GM19240 (cell line): ENCODE results near the gene MAST2.
"Not testable (repeated sequence)": the region's sequence is repeated elsewhere in the genome, so short reads cannot be mapped to it uniquely, and the experiment has no call there.

ENCODE experiments used
- DNase-seq: peaks from one replicate; pipeline ENCODE4 v3.0.0; 2011; ENCODE audit warnings: low spot score; ENCODE audit not compliant: insufficient read length

MAST2 gene

GRCh38 chr1:45857101-45857700 is 53.8 kb downstream of the MAST2 start:
- DNase-seq = no peak

- DNase-seq = not testable (repeated sequence)
Measured at GRCh38 chr1:45857755-45858492, 54.5 kb downstream of the MAST2 start.

GRCh38 chr1:45859221-45859620 is 55.8 kb downstream of the MAST2 start:
- DNase-seq = no peak

- no peak for DNase-seq
Measured at GRCh38 chr1:45862008-45862407, 58.6 kb downstream of the MAST2 start.

- no peak for DNase-seq
Measured at GRCh38 chr1:45863218-45863617, 59.8 kb downstream of the MAST2 start.

GRCh38 chr1:45864167-45865106 is 61.0 kb downstream of the MAST2 start:
- DNase-seq = no peak

GRCh38 chr1:45867697-45868348 is 64.4 kb downstream of the MAST2 start:
- DNase-seq = no peak

- no peak for DNase-seq
Measured at GRCh38 chr1:45868861-45869260, 65.4 kb downstream of the MAST2 start.

GRCh38 chr1:45870500-45870899 is 67.1 kb downstream of the MAST2 start:
- DNase-seq = no peak

GRCh38 chr1:45872173-45872801 is 68.9 kb downstream of the MAST2 start:
- DNase-seq = not testable (repeated sequence)

GRCh38 chr1:45876000-45876617 is 72.7 kb downstream of the MAST2 start:
- DNase-seq = no peak

GRCh38 chr1:45877264-45877663 is 73.9 kb downstream of the MAST2 start:
- no peak for DNase-seq

- DNase-seq = no peak
Measured at GRCh38 chr1:45879885-45880598, 76.6 kb downstream of the MAST2 start.

- no peak for DNase-seq
Measured at GRCh38 chr1:45880930-45881329, 77.5 kb downstream of the MAST2 start.

GRCh38 chr1:45883658-45884057 is 80.2 kb downstream of the MAST2 start:
- DNase-seq = no peak

- no peak for DNase-seq
Measured at GRCh38 chr1:45884700-45885099, 81.3 kb downstream of the MAST2 start.

- DNase-seq = no peak
Measured at GRCh38 chr1:45886229-45886628, 82.8 kb downstream of the MAST2 start.

- no peak for DNase-seq
Measured at GRCh38 chr1:45887156-45887842, 83.9 kb downstream of the MAST2 start.

GRCh38 chr1:45890078-45890477 is 86.7 kb downstream of the MAST2 start:
- DNase-seq = no peak
